GM23338 (cell line): ENCODE results near the gene KLK2. TPM values are rescaled to one million over a fixed set of nuclear protein-coding genes. Genes with fewer than 3 reads are reported as not detected.

Experiments used
- ATAC-seq: fragments of 200-7000 bp; cut with Tn5 transposase; 3 replicates; pipeline ENCODE4 v1.9.1; 2020
- DNase-seq: peaks from one replicate; pipeline ENCODE4 v3.0.0-alpha.2; 2015; ENCODE audit warnings: low spot score
- H2AFZ ChIP-seq: fragments of 200-600 bp; sonication (generic); 2 replicates; pipeline ENCODE4 v1.8.0; 2016; ENCODE audit warnings: antibody characterized with exemption, mild to moderate bottlenecking, moderate library complexity
- H3F3A ChIP-seq: fragments of 200-600 bp; sonication (generic); replicated peaks from 2 replicates; pipeline ENCODE4 v1.8.0; 2017; ENCODE audit warnings: antibody characterized with exemption, mixed run types, low read depth
- H3K27ac ChIP-seq: fragments of 200-600 bp; sonication (generic); 2 replicates; pipeline ENCODE4 v1.6.1; 2016; ENCODE audit warnings: low read depth
- H3K27me3 ChIP-seq: fragments of 200-600 bp; sonication (generic); 2 replicates; pipeline ENCODE4 v1.8.0; 2016; ENCODE audit warnings: mild to moderate bottlenecking, mixed run types, moderate library complexity; ENCODE audit not compliant: insufficient read depth
- H3K36me3 ChIP-seq: fragments of 200-600 bp; sonication (generic); 2 replicates; pipeline ENCODE4 v1.8.0; 2016; ENCODE audit warnings: mild to moderate bottlenecking; ENCODE audit not compliant: insufficient read depth
- H3K4me1 ChIP-seq: fragments of 200-600 bp; sonication (generic); 2 replicates; pipeline ENCODE4 v1.8.0; 2016; ENCODE audit warnings: mild to moderate bottlenecking, moderate library complexity; ENCODE audit not compliant: insufficient read depth
- H3K4me2 ChIP-seq: fragments of 200-600 bp; sonication (generic); 2 replicates; pipeline ENCODE4 v1.7.1; 2017; ENCODE audit warnings: mixed run types
- H3K4me3 ChIP-seq: fragments of 200-600 bp; sonication (generic); 2 replicates; pipeline ENCODE4 v1.6.1; 2016; ENCODE audit warnings: mixed run types
- H3K79me2 ChIP-seq: fragments of 200-600 bp; sonication (generic); replicated peaks from 2 replicates; pipeline ENCODE4 v1.8.0; 2017; ENCODE audit warnings: mild to moderate bottlenecking; ENCODE audit not compliant: insufficient read depth
- H3K9me2 ChIP-seq: fragments of 200-600 bp; sonication (generic); 2 replicates; pipeline ENCODE4 v1.8.0; 2017; ENCODE audit not compliant: insufficient read depth
- H4K20me1 ChIP-seq: fragments of 200-600 bp; sonication (generic); replicated peaks from 2 replicates; pipeline ENCODE4 v1.8.0; 2017; ENCODE audit warnings: mild to moderate bottlenecking; ENCODE audit not compliant: insufficient read depth
- H3K27ac Mint-ChIP-seq: 2 replicates; pipeline ENCODE4 v1.8.0; 2020; ENCODE audit warnings: inconsistent platforms, mild to moderate bottlenecking, moderate library complexity, mixed read lengths
- H3K27me3 Mint-ChIP-seq: 3 replicates; pipeline ENCODE4 v1.8.0; 2022; ENCODE audit warnings: low read depth, mild to moderate bottlenecking, moderate library complexity, mixed read lengths, inconsistent platforms; ENCODE audit not compliant: insufficient read depth, poor library complexity
- H3K36me3 Mint-ChIP-seq: 3 replicates; pipeline ENCODE4 v1.8.0; 2021; ENCODE audit warnings: low read depth, mild to moderate bottlenecking, inconsistent platforms, moderate library complexity, mixed read lengths
- H3K4me1 Mint-ChIP-seq: 3 replicates; pipeline ENCODE4 v1.8.0; 2020; ENCODE audit warnings: mild to moderate bottlenecking, inconsistent platforms, mixed read lengths
- H3K4me3 Mint-ChIP-seq: 3 replicates; pipeline ENCODE4 v1.8.0; 2021; ENCODE audit warnings: moderate library complexity, mild to moderate bottlenecking, inconsistent platforms, mixed read lengths
- H3K9me3 Mint-ChIP-seq: 3 replicates; pipeline ENCODE4 v1.8.0; 2020; ENCODE audit warnings: moderate library complexity, mild to moderate bottlenecking, inconsistent platforms, mixed read lengths
- CREB1 ChIP-seq: fragments of 250-450 bp; sonication (Bioruptor Pico); IDR thresholded peaks from 2 replicates; pipeline ENCODE4 v1.5.0; 2020; ENCODE audit warnings: low read depth, mild to moderate bottlenecking, moderate library complexity
- EZH2 ChIP-seq: fragments of 200-600 bp; sonication (generic); IDR thresholded peaks from one replicate; pipeline ENCODE4 v1.8.0; 2017; ENCODE audit warnings: antibody characterized with exemption, mild to moderate bottlenecking, low read depth; ENCODE audit not compliant: unreplicated experiment
- EZH2phosphoT487 ChIP-seq: fragments of 200-600 bp; sonication (generic); IDR thresholded peaks from one replicate; pipeline ENCODE4 v1.8.1; 2018; ENCODE audit warnings: antibody characterized with exemption; ENCODE audit not compliant: unreplicated experiment
- JUNB ChIP-seq: IDR thresholded peaks from one replicate; pipeline ENCODE4 v1.6.1; 2016; ENCODE audit warnings: antibody characterized with exemption; ENCODE audit not compliant: unreplicated experiment
- NANOG ChIP-seq: IDR thresholded peaks from 2 replicates; pipeline ENCODE4 v1.6.1; 2016; ENCODE audit warnings: antibody characterized with exemption, borderline replicate concordance
- POLR2AphosphoS5 ChIP-seq: IDR thresholded peaks from 2 replicates; pipeline ENCODE4 v1.6.1; 2016; ENCODE audit warnings: antibody characterized with exemption, low read depth
- STAT1 ChIP-seq: IDR thresholded peaks from one replicate; pipeline ENCODE4 v1.6.1; 2016; ENCODE audit warnings: antibody characterized with exemption; ENCODE audit not compliant: unreplicated experiment
- ZNF114 ChIP-seq: fragments of 250-450 bp; sonication (Bioruptor Pico); IDR thresholded peaks from 2 replicates; pipeline ENCODE4 v1.5.0; 2020; ENCODE audit warnings: mild to moderate bottlenecking, moderate library complexity
- ZNF331 ChIP-seq: fragments of 250-450 bp; sonication (Bioruptor Pico); IDR thresholded peaks from 2 replicates; pipeline ENCODE4 v1.5.0; 2020; ENCODE audit warnings: low read depth, mild to moderate bottlenecking, moderate library complexity
- polyA plus RNA-seq: library from polyadenylated mRNA; unstranded; fragments of >200 nt; fragmentation: Nextera tagmentation; extraction: Ambion mirVana; gene quantifications from 2 replicates; pipeline ENCODE4 v1.2.1, GENCODE V29; 2016
- total RNA-seq: library from RNA; depleted of rRNA; stranded (reverse); fragments of >200 nt; shearing (Covaris generic); gene quantifications from 2 replicates; pipeline ENCODE4 v1.2.3, GENCODE V29; 2014
- TF ChIP-seq, protein P1 (sequence below): fragments of 250-450 bp; sonication (Bioruptor Pico); IDR thresholded peaks from 2 replicates; pipeline ENCODE4 v1.5.0; 2020; ENCODE audit warnings: mild to moderate bottlenecking, moderate library complexity
- TF ChIP-seq, protein P2 (sequence below): IDR thresholded peaks from 2 replicates; pipeline ENCODE4 v1.6.1; 2016; ENCODE audit warnings: antibody characterized with exemption
- TF ChIP-seq, protein P3 (sequence below): IDR thresholded peaks from one replicate; pipeline ENCODE4 v1.6.1; 2018; ENCODE audit warnings: antibody characterized with exemption; ENCODE audit not compliant: unreplicated experiment
- TF ChIP-seq, protein P4 (sequence below), 2 experiments: fragments of 200-600 bp in 1 of 2; sonication (generic) in 1 of 2; conservative IDR thresholded peaks; 2 replicates each; pipeline versions ENCODE4 v1.5.1 to v1.6.1; 2016 to 2017; ENCODE audit warnings: antibody characterized with exemption in 2 of 2, low read depth in 2 of 2, mild to moderate bottlenecking in 2 of 2, moderate library complexity in 1 of 2

The KLK2 gene
- total and polyA plus RNA-seq, 2 experiments from 2014 or later = 0.18 to 0.69 TPM

DNA sequence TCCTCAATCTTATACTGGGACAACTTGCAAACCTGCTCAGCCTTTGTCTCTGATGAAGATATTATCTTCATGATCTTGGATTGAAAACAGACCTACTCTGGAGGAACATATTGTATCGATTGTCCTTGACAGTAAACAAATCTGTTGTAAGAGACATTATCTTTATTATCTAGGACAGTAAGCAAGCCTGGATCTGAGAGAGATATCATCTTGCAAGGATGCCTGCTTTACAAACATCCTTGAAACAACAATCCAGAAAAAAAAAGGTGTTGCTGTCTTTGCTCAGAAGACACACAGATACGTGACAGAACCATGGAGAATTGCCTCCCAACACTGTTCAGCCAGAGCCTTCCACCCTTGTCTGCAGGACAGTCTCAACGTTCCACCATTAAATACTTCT, 22.5 kb upstream of the KLK2 start:
- Histone ChIP-seq H3K79me2 (no peaks in the 10 kb centered on the region), H3F3A (no peaks in the 10 kb centered on the region), H3K36me3 (no peaks in the 10 kb centered on the region), H2AFZ (no peak overlapping the region), H3K9me2 (0 out of 2 replicates have a peak, but pooled peaks cover 5% of the 10 kb centered on the region), H3K4me1 (no peaks in the 10 kb centered on the region), H3K27ac (no peak overlapping the region), H3K4me2 (no peak overlapping the region), H3K4me3 (no peak overlapping the region), H4K20me1 (no peaks in the 10 kb centered on the region), H3K27me3 (no peaks in the 10 kb centered on the region)
- no peak for DNase-seq
- ATAC-seq = no peak
- Mint-ChIP-seq H3K9me3 (peaks cover 83% of the 10 kb centered on the region), H3K4me1 (no peaks in the 10 kb centered on the region), H3K36me3 (peaks cover 30% of the 10 kb centered on the region), H3K4me3 (no peak overlapping the region), H3K27ac (no peak overlapping the region), H3K27me3 (peaks cover 8% of the 10 kb centered on the region)
- TF ChIP-seq EZH2phosphoT487 (no peak), ZNF114 (CRISPR knock-in tag) (no peak), NANOG (no peak), CREB1 (CRISPR knock-in tag) (no peak), EZH2 (no peak), POLR2AphosphoS5 (no peak), STAT1 (no peak), ZNF331 (no peak), JUNB (no peak)
- TF ChIP-seq, protein P1, sequence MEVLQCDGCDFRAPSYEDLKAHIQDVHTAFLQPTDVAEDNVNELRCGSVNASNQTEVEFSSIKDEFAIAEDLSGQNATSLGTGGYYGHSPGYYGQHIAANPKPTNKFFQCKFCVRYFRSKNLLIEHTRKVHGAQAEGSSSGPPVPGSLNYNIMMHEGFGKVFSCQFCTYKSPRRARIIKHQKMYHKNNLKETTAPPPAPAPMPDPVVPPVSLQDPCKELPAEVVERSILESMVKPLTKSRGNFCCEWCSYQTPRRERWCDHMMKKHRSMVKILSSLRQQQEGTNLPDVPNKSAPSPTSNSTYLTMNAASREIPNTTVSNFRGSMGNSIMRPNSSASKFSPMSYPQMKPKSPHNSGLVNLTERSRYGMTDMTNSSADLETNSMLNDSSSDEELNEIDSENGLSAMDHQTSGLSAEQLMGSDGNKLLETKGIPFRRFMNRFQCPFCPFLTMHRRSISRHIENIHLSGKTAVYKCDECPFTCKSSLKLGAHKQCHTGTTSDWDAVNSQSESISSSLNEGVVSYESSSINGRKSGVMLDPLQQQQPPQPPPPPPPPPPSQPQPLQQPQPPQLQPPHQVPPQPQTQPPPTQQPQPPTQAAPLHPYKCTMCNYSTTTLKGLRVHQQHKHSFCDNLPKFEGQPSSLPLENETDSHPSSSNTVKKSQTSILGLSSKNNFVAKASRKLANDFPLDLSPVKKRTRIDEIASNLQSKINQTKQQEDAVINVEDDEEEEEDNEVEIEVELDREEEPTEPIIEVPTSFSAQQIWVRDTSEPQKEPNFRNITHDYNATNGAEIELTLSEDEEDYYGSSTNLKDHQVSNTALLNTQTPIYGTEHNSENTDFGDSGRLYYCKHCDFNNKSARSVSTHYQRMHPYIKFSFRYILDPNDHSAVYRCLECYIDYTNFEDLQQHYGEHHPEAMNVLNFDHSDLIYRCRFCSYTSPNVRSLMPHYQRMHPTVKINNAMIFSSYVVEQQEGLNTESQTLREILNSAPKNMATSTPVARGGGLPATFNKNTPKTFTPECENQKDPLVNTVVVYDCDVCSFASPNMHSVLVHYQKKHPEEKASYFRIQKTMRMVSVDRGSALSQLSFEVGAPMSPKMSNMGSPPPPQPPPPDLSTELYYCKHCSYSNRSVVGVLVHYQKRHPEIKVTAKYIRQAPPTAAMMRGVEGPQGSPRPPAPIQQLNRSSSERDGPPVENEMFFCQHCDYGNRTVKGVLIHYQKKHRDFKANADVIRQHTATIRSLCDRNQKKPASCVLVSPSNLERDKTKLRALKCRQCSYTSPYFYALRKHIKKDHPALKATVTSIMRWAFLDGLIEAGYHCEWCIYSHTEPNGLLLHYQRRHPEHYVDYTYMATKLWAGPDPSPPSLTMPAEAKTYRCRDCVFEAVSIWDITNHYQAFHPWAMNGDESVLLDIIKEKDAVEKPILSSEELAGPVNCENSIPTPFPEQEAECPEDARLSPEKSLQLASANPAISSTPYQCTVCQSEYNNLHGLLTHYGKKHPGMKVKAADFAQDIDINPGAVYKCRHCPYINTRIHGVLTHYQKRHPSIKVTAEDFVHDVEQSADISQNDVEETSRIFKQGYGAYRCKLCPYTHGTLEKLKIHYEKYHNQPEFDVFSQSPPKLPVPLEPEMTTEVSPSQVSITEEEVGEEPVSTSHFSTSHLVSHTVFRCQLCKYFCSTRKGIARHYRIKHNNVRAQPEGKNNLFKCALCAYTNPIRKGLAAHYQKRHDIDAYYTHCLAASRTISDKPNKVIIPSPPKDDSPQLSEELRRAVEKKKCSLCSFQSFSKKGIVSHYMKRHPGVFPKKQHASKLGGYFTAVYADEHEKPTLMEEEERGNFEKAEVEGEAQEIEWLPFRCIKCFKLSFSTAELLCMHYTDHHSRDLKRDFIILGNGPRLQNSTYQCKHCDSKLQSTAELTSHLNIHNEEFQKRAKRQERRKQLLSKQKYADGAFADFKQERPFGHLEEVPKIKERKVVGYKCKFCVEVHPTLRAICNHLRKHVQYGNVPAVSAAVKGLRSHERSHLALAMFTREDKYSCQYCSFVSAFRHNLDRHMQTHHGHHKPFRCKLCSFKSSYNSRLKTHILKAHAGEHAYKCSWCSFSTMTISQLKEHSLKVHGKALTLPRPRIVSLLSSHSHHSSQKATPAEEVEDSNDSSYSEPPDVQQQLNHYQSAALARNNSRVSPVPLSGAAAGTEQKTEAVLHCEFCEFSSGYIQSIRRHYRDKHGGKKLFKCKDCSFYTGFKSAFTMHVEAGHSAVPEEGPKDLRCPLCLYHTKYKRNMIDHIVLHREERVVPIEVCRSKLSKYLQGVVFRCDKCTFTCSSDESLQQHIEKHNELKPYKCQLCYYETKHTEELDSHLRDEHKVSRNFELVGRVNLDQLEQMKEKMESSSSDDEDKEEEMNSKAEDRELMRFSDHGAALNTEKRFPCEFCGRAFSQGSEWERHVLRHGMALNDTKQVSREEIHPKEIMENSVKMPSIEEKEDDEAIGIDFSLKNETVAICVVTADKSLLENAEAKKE (CRISPR knock-in tag) = no peak
- TF ChIP-seq, protein P2, sequence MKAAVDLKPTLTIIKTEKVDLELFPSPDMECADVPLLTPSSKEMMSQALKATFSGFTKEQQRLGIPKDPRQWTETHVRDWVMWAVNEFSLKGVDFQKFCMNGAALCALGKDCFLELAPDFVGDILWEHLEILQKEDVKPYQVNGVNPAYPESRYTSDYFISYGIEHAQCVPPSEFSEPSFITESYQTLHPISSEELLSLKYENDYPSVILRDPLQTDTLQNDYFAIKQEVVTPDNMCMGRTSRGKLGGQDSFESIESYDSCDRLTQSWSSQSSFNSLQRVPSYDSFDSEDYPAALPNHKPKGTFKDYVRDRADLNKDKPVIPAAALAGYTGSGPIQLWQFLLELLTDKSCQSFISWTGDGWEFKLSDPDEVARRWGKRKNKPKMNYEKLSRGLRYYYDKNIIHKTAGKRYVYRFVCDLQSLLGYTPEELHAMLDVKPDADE = no peak
- TF ChIP-seq, protein P3, sequence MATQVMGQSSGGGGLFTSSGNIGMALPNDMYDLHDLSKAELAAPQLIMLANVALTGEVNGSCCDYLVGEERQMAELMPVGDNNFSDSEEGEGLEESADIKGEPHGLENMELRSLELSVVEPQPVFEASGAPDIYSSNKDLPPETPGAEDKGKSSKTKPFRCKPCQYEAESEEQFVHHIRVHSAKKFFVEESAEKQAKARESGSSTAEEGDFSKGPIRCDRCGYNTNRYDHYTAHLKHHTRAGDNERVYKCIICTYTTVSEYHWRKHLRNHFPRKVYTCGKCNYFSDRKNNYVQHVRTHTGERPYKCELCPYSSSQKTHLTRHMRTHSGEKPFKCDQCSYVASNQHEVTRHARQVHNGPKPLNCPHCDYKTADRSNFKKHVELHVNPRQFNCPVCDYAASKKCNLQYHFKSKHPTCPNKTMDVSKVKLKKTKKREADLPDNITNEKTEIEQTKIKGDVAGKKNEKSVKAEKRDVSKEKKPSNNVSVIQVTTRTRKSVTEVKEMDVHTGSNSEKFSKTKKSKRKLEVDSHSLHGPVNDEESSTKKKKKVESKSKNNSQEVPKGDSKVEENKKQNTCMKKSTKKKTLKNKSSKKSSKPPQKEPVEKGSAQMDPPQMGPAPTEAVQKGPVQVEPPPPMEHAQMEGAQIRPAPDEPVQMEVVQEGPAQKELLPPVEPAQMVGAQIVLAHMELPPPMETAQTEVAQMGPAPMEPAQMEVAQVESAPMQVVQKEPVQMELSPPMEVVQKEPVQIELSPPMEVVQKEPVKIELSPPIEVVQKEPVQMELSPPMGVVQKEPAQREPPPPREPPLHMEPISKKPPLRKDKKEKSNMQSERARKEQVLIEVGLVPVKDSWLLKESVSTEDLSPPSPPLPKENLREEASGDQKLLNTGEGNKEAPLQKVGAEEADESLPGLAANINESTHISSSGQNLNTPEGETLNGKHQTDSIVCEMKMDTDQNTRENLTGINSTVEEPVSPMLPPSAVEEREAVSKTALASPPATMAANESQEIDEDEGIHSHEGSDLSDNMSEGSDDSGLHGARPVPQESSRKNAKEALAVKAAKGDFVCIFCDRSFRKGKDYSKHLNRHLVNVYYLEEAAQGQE = no peak
- TF ChIP-seq, protein P4, sequence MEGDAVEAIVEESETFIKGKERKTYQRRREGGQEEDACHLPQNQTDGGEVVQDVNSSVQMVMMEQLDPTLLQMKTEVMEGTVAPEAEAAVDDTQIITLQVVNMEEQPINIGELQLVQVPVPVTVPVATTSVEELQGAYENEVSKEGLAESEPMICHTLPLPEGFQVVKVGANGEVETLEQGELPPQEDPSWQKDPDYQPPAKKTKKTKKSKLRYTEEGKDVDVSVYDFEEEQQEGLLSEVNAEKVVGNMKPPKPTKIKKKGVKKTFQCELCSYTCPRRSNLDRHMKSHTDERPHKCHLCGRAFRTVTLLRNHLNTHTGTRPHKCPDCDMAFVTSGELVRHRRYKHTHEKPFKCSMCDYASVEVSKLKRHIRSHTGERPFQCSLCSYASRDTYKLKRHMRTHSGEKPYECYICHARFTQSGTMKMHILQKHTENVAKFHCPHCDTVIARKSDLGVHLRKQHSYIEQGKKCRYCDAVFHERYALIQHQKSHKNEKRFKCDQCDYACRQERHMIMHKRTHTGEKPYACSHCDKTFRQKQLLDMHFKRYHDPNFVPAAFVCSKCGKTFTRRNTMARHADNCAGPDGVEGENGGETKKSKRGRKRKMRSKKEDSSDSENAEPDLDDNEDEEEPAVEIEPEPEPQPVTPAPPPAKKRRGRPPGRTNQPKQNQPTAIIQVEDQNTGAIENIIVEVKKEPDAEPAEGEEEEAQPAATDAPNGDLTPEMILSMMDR (conservative IDR thresholded peaks at IDR 0.05; ENCODE audit: low read depth in 2 of 2) = no peak
